22Rv1 (cell line): ENCODE results near the gene MYO15B.

ENCODE experiments used
- ZFX ChIP-seq: fragments of 450-650 bp; IDR thresholded peaks from 2 replicates; pipeline ENCODE4 v1.6.1; 2017; ENCODE audit warnings: antibody characterized with exemption, borderline replicate concordance
- TF ChIP-seq, protein P1 (sequence below): fragments of 450-650 bp; IDR thresholded peaks from 2 replicates; pipeline ENCODE4 v1.5.1; 2017; ENCODE audit warnings: mild to moderate bottlenecking

DNA sequence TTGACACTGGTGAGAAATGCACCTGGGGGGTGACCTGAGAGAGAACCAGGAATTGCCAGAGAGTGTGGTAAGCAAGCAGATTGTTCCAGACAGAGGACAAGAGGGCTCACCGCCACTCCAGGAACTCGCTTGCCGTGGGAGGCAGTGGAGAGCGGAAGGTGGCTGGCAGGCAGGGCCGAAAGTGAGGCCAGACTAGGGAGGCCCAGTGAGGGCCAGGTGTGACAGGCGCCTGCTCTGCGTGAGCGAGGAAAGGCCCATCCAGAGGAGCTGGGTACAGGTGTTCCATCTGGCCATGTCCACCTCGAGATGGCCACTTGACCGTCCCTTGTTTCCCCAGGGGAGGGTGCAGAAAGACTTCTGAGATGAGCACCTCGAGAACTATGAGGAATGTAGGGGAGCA is 11.9 kb upstream of the MYO15B start:
- TF ChIP-seq, protein P1, sequence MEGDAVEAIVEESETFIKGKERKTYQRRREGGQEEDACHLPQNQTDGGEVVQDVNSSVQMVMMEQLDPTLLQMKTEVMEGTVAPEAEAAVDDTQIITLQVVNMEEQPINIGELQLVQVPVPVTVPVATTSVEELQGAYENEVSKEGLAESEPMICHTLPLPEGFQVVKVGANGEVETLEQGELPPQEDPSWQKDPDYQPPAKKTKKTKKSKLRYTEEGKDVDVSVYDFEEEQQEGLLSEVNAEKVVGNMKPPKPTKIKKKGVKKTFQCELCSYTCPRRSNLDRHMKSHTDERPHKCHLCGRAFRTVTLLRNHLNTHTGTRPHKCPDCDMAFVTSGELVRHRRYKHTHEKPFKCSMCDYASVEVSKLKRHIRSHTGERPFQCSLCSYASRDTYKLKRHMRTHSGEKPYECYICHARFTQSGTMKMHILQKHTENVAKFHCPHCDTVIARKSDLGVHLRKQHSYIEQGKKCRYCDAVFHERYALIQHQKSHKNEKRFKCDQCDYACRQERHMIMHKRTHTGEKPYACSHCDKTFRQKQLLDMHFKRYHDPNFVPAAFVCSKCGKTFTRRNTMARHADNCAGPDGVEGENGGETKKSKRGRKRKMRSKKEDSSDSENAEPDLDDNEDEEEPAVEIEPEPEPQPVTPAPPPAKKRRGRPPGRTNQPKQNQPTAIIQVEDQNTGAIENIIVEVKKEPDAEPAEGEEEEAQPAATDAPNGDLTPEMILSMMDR, result no peak
- TF ChIP-seq ZFX, result no peak
